HG03045 (cell line): ENCODE data around the gene SMAD1.
A peak's percentile ranks its signal among the peaks of the same experiment; 100 is the strongest.

Experiments used
- ATAC-seq: cut with Tn5 transposase; IDR thresholded peaks from one replicate; pipeline ENCODE4 v1.9.1; 2021; ENCODE audit warnings: mild to moderate bottlenecking, moderate library complexity; ENCODE audit not compliant: unreplicated experiment

Gene SMAD1

DNA sequence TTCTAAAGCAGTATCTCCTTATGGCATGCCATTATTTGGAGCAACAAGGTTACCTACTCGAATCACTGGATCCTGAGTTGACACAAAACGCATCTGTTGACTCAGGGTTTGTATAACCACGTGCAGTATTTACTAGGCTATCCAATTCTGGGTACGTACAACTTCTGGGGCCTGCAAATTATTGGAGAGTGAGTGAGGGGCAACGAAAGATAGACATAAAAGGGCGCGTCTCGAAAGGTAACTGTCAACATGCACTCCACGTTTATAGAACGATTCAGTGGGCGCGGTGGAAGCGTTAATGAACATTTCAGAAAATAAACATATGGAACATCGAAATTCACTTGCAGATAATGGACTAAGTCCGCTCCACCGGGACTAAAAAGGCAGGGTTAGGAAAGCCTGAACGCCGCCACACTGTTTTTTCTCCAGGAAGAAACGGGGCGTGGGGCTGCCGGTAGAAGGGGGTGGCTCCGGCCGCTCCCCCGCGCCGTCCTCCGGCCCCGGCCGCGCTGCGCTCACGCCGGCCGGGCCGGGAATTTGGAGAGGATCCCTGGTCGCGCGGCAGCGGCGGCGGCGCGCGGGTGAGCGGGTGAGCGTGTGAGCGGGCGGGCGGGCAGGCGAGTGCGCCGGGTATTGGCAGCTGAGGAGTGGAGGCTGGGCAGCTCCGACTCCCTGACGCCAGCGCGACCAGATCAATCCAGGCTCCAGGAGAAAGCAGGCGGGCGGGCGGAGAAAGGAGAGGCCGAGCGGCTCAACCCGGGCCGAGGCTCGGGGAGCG lies at the start of gene SMAD1:
SMAD1 (plus strand) TSS at position 690 of the 778 bp plus-strand sequence. CDS start 32,761 bp downstream, outside the sequence.
- ATAC-seq: peak; percentile 53

GRCh38 chr4:145433684-145434083 lies 48.0 kb upstream of the SMAD1 start:
- no peak for ATAC-seq

- ATAC-seq: no peak
These were observed 46.0 kb upstream of the SMAD1 start for GRCh38 chr4:145435646-145436045.

DNA sequence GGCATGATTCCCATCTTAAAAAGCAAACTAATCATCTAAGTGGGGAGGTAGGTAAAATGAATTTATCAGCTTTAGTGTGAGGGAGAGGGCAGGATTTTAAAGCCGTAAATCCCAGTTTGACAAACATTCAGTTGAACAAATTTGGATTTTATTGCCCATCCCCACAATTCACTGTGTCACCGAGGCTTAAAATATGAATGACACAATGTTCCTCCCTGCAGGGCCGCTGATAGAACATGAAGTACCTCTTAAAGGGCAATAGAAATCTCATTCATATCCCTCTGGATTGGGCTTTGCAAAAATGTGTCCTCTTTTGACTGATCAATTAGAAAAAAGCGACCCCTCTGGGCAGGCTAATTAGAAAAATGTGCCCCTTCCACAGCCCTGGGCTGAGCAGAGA lies 45.5 kb upstream of the SMAD1 start:
- ATAC-seq: no peak

DNA sequence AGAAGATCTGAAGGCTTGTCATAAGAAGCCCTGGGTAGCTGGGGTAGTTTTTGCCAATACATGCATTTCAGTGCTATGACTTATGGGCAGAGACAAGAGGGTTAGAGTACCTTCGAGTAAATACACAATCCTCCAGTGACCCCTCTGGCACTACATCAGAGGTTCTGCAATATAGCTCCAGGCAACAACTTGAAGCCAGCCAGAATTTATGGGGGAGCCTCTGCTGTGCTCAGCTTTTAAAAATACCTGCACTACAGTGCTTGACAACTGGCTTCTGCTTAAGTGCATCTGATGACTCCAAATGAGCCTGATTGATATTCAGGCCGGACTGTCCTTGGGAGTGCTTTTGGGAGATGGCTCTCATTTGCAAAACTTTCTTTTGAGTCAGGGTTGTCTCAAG lies 44.9 kb upstream of the SMAD1 start:
- no peak for ATAC-seq

GRCh38 chr4:145437466-145437865 lies 44.2 kb upstream of the SMAD1 start:
- ATAC-seq: no peak

GRCh38 chr4:145438298-145438697 lies 43.4 kb upstream of the SMAD1 start:
- no peak for ATAC-seq

DNA sequence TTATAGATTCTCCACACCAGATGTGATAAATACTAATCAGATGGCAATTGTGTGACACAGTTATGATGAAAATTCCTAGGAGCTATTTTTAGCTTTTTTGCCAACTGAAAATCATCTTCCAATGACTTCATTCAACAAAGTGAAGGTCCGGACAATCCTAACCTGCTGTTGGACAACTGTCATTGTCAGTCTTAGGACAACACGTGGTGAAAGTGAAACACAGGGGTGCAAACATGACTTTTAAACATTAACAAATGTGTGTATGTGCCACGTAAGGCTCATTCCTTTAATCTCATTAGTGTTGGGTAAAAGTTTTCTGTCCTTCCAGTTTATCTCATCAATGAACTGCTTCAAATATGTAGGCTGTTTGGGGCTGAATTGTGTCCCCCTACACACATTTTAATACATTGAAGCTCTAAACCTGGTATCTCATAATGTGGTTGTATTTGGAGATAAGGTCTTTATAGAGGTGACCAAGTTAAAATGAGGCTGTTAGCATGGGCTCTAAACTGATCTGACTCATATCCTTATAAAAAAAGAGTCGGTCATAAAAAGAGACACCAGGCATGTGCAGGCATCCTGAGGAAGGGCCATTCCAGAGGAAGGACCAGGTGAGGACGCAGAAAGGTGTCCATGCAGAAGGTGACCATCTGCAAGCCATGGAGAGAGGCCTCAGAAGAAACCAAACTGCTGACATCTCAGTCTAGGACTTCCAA lies 41.2 kb upstream of the SMAD1 start:
- ATAC-seq: no peak

DNA sequence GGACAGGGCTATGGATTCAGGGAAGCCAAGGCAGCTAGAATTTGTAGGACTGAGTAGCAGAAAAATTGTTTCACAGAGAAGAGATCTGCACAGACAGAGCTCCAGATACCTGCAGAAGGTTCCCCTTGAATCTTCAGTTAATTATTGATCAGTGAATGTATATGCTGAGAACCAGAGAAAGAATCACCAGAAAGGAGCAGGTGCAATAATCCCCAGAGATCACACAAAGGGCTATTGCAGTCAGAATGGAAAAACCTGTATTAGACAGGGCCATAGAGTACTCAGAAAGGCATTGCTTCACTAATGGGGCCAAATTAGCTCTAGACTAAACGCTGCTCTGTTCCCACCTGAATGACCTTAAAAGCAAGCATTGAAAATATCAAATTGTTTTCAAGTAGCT lies 35.5 kb upstream of the SMAD1 start:
- no peak for ATAC-seq

DNA sequence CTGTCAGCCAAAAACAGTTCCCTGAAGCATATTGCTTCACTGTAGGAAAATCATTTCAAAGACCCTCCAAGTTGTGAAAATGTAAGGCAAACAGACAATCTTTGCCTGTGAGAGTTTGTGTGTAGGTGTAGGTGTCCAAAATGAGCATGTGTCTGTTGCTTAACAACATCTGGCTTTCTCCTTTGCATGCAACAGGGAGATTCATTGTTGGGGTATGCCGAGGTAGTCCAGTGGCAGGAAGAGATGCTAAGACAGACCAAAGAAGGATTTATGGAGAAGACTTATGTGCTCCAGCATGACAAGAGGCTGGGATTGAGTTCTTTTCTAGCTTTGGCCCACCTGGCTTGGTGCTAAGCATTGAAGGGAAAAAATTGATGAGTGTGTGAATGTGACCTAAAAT lies 29.8 kb upstream of the SMAD1 start:
- ATAC-seq: no peak

GRCh38 chr4:145452447-145453162 lies 29.0 kb upstream of the SMAD1 start:
- no peak for ATAC-seq

GRCh38 chr4:145453163-145453520 lies 28.5 kb upstream of the SMAD1 start:
- ATAC-seq: no peak

DNA sequence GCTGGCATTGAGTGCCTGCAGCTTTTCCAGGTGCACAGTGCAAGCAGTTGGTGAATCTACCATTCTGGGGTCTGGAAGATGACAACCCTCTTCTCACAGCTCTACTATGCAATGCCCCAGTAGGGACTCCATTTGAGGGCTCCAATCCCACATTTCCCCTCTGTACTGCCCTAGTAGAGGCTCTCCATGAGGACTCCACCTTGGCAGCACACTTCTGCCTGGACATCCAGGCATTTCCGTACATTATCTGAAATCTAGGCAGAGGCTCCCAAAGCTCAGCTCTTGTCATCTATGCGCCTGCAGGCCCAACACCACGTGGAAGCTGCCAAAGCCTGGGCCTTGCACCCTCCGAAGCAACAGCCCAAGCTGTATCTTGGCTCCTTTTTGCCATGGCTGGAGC lies 8.4 kb upstream of the SMAD1 start:
- ATAC-seq: no peak

DNA sequence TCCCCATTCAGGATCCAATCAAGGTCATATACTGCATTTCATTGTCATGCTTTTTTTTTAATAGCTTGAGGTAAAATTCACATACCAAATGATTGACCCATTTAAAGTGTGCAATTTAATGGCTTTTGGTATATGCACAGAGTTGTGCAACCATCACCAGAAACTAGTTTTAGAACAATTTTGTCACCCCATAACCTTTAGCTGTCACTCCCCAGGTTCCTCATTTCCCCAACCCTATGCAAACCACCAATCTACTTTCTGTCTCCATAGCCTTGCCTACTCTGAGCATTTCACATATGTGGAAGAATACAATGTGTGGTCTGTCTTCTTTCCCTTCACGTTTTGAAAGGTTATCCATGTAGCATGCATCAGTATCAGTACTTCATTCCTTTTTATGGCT lies 1.4 kb upstream of the SMAD1 start:
- no peak for ATAC-seq

DNA sequence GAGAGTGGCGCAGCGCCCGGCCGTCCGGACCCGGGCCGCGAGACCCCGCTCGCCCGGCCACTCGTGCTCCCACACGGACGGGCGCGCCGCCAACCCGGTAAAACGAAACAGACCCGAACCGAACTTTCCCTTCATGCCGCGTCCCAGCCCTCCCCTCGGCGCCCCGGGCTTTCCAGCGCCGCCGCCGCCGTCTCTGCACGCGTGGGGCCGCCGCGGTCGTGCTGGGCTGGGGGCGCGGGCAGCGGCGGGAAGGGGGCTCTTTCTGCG lies 222 bp downstream of the SMAD1 start:
- ATAC-seq: peak; percentile 33

GRCh38 chr4:145482209-145483037 lies 770 bp downstream of the SMAD1 start:
- ATAC-seq: peak; percentile 39

DNA sequence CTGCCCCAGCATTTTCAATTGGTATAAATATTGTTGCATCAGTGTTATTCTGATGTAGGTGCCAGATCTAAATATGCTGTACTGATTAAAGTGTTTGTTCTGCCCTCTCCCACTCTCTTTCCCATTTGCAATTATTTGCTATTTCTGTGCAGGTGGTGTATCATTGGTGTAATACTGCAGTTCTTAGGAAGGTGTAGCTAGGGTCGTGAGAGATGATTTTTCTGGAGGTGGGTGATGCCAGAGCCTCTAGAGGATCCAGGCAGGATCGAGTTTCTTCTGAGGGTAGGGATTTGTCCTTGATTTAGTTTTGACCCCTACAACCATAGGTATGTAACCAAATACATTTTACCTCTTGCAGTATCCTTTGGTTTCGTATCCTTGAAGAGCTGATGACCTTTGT lies 1.9 kb downstream of the SMAD1 start:
- ATAC-seq: no peak

- no peak for ATAC-seq
These were observed 2.7 kb downstream of the SMAD1 start for GRCh38 chr4:145484225-145484846.

GRCh38 chr4:145485120-145485519 lies 3.5 kb downstream of the SMAD1 start:
- no peak for ATAC-seq

- no peak for ATAC-seq
These were observed 5.0 kb downstream of the SMAD1 start for GRCh38 chr4:145486603-145487002.

DNA sequence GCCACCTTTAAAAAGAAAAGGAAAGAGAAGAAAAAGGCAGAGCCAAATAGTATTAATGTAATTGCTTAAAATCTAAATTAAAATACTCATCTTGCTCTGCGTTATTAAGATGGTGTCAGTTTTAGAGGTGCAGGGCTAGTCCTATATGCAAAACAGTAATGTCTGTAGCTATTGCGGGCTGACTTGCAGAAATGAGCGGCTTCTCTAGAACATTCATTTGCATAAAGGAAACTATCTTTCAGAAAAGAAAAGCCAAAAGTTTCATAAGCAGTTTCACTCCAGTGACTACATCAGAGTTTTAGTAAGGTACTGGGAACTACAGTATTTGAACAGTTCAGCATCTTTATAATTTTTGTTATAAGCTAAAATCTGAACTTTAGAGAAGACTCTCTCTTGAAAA lies 6.0 kb downstream of the SMAD1 start:
- ATAC-seq: peak; percentile 94
